Measurements from ENCODE around the gene VWF.

The VWF gene

DNA sequence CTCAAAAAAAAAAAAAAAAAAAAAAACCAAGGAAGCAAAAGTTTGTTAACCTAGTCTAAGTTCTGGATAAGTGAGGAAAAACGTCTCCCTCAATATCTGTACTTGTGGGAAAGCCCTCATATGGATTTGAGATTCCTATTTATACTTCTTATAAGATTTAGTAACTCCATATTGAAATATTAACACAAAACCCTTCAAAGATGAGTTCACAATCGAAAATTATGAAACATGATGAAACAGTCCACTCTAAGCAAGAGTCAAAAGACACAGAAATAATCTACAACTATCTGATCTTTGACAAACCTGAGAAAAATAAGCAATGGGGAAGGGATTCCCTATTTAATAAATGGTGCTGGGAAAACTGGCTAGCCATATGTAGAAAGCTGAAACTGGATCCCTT lies 25.2 kb downstream of the VWF start:
- Histone ChIP-seq H3K4me1 (peaks cover 0 to 16% (median 8%) of the 10 kb centered on the region in 10 experiments; a peak in 14 of 20 replicates), H3K27me3 (no peaks in the 10 kb centered on the region), H3K9ac (no peak overlapping the region), H3K4me3 (no peak overlapping the region), H3K36me3 (no peaks in the 10 kb centered on the region), H3K27ac (no peak overlapping the region), H4K20me1 (no peaks in the 10 kb centered on the region), H3K9me3 (replicated peaks in 1 of 11) (peaks cover 10 to 21% (median 13%) of the 10 kb centered on the region in 11 experiments), H3K4me2 (no peak overlapping the region)
- TF ChIP-seq Cebpa-rat (IDR thresholded peaks at IDR 0.05): no peak

DNA sequence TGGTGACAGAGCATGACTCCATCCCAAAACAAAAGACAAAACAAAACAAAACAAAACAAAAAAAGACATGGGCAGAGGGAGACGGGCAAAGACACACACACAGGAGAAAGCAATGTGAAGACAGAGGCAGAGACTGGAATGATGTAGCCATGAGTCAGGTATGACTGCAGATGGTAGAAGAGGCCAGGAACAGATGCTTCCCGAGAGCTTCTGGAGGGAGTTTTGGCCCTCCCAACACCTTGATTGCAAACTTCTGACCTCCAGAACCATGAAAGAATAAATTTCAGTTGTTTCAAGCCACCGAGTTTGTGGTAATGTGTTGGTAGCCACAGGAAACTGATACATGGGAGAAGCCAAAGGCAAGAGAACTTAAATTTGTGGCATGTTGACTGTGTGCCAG lies 27.1 kb downstream of the VWF start:
- H4K20me1 ChIP-seq: no peaks in the 10 kb centered on the region
- H3K36me3 ChIP-seq: no peaks in the 10 kb centered on the region
- peaks cover 10 to 21% (median 13%) of the 10 kb centered on the region in 11 experiments for H3K9me3 ChIP-seq (replicated peaks in 1 of 11)
- no peak for TF ChIP-seq Cebpa-rat (IDR thresholded peaks at IDR 0.05)
- peaks cover 0 to 21% (median 10%) of the 10 kb centered on the region in 10 experiments; a peak in 12 of 20 replicates for H3K4me1 ChIP-seq
- H3K4me3 ChIP-seq: no peak overlapping the region
- H3K9ac ChIP-seq: no peak overlapping the region
- peak overlapping the region in 4 of 11 experiments; percentile 1 to 24 (median 20); a peak in 3 of 22 replicates for H3K4me2 ChIP-seq
- no peak overlapping the region for H3K27ac ChIP-seq
- H3K27me3 ChIP-seq: no peaks in the 10 kb centered on the region

DNA sequence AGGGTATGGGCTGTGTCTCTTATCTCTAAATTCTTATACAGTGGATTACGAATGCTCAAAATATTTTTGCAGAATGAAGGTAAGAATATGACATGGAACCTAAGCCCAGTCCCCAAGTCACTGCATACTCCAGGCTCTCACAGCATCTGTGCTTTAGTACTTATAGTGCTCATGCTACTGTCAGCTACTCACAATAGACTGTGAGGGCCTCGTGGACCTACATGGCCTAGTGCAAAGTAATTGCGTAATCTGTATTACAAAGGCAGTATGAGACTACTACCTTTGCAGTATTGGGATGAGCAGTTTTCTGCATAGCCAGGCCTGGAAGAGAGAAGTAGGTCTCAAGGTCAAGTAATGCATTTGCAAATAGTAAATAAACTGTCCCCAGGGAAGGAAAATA lies 27.9 kb downstream of the VWF start:
- H4K20me1 ChIP-seq: no peaks in the 10 kb centered on the region
- no peak overlapping the region for H3K9ac ChIP-seq
- no peak overlapping the region for H3K4me3 ChIP-seq
- no peaks in the 10 kb centered on the region for H3K36me3 ChIP-seq
- H3K9me3 ChIP-seq (replicated peaks in 1 of 11): peaks cover 10 to 16% (median 13%) of the 10 kb centered on the region in 11 experiments
- H3K4me2 ChIP-seq: no peak overlapping the region
- TF ChIP-seq Cebpa-rat (IDR thresholded peaks at IDR 0.05): peak in 7 of 11 experiments; percentile 23 to 87 (median 61); a peak in 10 of 22 replicates
- H3K27ac ChIP-seq: no peak overlapping the region
- no peaks in the 10 kb centered on the region for H3K27me3 ChIP-seq
- peaks cover 0 to 22% (median 10%) of the 10 kb centered on the region in 10 experiments; a peak in 12 of 20 replicates for H3K4me1 ChIP-seq

DNA sequence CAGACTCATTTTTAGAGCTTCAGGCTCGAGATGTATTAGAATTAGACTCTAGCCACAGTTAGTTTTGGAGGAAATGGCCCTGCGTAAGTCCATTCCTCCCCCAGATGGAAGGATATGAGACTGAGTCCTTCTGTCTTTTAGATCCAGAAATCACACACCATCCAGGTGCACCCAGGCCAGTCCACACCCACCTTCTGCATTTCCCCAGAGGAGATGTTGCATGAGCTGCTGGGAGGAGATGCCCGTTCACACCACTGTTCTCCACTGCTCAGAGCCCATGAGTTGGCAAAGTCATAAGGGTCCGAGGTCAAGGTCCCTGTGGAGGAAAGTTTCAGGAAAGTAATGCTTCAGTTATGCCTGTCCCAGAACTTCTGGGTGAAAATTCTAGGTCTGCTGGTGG lies 29.2 kb downstream of the VWF start:
- H3K36me3 ChIP-seq: no peaks in the 10 kb centered on the region
- no peak overlapping the region for H3K9ac ChIP-seq
- no peaks in the 10 kb centered on the region for H3K27me3 ChIP-seq
- no peak for TF ChIP-seq Cebpa-rat (IDR thresholded peaks at IDR 0.05)
- peaks cover 0 to 22% (median 10%) of the 10 kb centered on the region in 10 experiments; a peak in 12 of 20 replicates for H3K4me1 ChIP-seq
- H3K4me2 ChIP-seq: no peak overlapping the region
- no peak overlapping the region for H3K4me3 ChIP-seq
- H3K27ac ChIP-seq: no peak overlapping the region
- no peaks in the 10 kb centered on the region for H4K20me1 ChIP-seq
- peaks cover 8 to 16% (median 12%) of the 10 kb centered on the region in 11 experiments for H3K9me3 ChIP-seq (replicated peaks in 1 of 11)

DNA sequence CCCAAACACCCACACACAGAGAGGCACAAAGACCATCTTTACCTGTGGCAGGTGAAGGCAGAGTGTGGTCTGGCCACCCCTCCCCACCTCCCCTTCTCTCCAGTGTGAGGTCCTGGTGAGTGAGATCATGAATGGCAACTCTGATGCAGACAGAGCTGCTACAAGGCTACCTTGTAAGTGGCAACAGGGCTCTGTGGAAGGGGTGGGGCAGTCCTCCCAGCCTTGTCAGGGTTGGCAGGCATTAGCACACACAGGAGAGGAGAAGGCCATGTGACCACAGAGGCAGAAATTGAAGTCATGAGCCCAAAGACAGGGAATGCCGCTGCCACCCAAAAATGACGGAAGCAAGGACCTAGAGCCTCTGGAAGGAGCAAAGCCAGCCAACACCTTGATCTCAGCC lies 30.7 kb downstream of the VWF start:
- peaks cover 0 to 29% (median 13%) of the 10 kb centered on the region in 10 experiments; a peak in 12 of 20 replicates for H3K4me1 ChIP-seq
- no peak overlapping the region for H3K4me3 ChIP-seq
- peak overlapping the region in 5 of 11 experiments; percentile 34 to 72 (median 49); a peak in 8 of 22 replicates for H3K4me2 ChIP-seq
- no peak overlapping the region for H3K9ac ChIP-seq
- no peaks in the 10 kb centered on the region for H4K20me1 ChIP-seq
- no peak overlapping the region; a peak in 1 of 22 replicates for H3K27ac ChIP-seq
- TF ChIP-seq Cebpa-rat (IDR thresholded peaks at IDR 0.05): no peak
- H3K9me3 ChIP-seq (replicated peaks in 1 of 11): peaks cover 1 to 8% (median 5%) of the 10 kb centered on the region in 11 experiments
- no peaks in the 10 kb centered on the region for H3K36me3 ChIP-seq
- no peaks in the 10 kb centered on the region for H3K27me3 ChIP-seq

DNA sequence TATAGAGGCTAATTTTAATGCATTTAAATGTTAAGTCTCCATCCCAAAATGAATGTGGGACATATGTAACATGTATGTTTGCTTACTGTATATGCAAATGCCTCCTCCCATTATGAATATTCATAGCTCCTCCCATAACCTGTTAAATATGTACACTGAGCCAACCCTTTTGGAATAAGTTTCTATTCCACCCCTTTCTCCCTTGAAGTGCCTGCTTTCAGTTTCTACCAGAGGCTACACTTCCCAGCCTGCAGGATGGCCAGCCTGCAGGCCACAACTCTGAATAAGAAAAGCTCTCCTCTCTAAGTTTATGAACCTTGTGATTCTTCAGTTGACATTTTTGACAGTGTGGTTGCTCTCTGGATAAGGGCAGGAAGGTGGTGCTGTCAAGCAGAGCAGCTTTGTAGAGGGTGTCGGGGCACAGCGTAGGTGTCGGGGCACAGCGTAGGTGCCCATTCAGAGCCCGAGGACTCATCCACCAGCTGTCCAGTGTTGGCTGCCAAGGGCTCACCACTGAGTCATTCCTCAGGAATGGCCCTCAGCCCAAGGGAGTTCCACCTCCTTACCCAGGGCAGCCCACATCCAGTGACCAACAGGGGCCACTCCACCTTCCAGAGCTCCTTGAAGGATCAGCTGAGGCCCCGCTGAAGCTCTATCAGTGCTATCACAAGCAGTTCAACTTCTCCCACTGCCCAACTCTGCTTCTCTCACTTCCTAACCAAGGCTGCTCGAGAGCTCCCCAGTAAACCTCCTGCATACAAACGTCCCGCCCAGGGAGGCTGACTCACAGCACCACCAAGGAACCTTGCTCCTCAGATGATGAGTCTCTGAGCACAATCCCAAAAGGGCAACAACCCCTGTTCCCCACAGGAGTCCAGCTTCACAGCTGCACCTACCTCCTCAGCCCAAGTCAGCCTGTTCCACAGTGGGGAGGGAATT lies 31.4 kb downstream of the VWF start:
- H3K4me1 ChIP-seq: peaks cover 0 to 35% (median 15%) of the 10 kb centered on the region in 10 experiments; a peak in 12 of 20 replicates
- H4K20me1 ChIP-seq: no peaks in the 10 kb centered on the region
- no peaks in the 10 kb centered on the region for H3K27me3 ChIP-seq
- TF ChIP-seq Cebpa-rat (IDR thresholded peaks at IDR 0.05): no peak
- peak overlapping the region in 5 of 11 experiments; percentile 34 to 72 (median 49); a peak in 9 of 22 replicates for H3K4me2 ChIP-seq
- no peaks in the 10 kb centered on the region for H3K36me3 ChIP-seq
- H3K9me3 ChIP-seq (replicated peaks in 1 of 11): peaks cover 0 to 1% (median 0%) of the 10 kb centered on the region in 11 experiments; a peak in 1 of 22 replicates
- no peak overlapping the region for H3K4me3 ChIP-seq
- no peak overlapping the region for H3K9ac ChIP-seq
- peak overlapping the region in 2 of 11 experiments; percentile 24 to 33; a peak in 3 of 22 replicates for H3K27ac ChIP-seq

DNA sequence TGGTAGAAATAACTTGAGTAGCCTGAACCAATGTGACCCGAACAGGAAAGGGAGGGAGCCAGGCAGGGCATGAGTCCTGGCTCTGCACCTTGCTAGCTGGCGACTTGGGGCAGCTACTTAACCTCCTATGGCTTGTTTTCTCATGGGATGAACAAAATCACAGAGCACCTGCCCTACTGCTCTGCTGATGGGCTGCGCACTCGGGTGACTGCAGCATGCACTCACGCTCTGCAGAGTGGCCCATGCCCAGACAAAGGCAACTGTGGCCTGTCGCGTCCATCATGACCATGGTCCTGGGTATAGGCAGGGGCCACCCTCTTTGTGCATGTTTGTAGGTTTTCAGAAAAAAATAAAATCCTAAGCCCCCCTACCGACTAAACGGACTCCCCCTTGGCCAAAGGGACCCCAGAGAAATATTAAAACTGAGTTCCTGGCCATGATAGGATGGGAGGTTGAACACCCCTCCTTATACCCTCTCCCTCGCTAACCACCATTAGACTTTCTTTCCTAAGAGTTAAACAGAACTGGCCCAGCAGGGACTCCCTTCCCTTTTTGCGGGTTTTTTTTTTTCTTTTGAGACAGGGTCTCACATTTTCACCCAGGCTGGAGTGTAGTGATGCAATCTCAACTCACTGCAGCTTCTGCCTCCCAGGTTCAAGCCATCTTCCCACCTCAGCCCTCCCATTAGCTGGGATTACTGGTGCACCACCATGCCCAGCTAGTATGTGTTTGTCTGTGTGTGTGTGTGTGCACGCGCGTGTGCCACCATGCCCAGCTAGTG lies 32.5 kb downstream of the VWF start:
- no peaks in the 10 kb centered on the region for H3K36me3 ChIP-seq
- no peak overlapping the region for H3K4me3 ChIP-seq
- no peak overlapping the region for H3K27ac ChIP-seq
- TF ChIP-seq Cebpa-rat (IDR thresholded peaks at IDR 0.05): no peak
- H3K27me3 ChIP-seq: no peaks in the 10 kb centered on the region
- no peak overlapping the region for H3K4me2 ChIP-seq
- no peaks in the 10 kb centered on the region for H3K9me3 ChIP-seq (replicated peaks in 1 of 11)
- no peaks in the 10 kb centered on the region for H4K20me1 ChIP-seq
- H3K9ac ChIP-seq: no peak overlapping the region
- peaks cover 0 to 29% (median 9%) of the 10 kb centered on the region in 10 experiments; a peak in 10 of 20 replicates for H3K4me1 ChIP-seq

DNA sequence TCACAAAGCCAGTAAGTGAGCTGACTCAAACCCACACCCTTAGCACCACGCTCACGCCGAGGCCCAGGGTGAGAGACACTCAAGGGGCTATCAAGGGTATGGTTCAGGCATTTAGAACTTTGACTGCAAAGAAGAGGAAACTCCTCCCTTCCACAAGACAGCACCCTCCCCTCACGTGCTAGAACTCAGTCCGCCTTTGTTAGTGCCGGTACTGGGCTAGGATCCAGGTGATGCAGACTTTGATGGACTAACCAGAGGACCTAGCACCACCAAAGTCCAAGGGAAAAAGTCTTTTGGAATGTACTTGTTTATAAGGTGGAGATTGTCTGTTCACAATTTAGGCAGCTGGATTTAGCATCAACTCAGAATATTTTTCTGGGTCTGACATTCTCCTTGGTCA lies 33.7 kb downstream of the VWF start:
- no peaks in the 10 kb centered on the region for H4K20me1 ChIP-seq
- H3K9ac ChIP-seq: no peak overlapping the region
- no peak overlapping the region for H3K4me2 ChIP-seq
- no peaks in the 10 kb centered on the region for H3K36me3 ChIP-seq
- no peak overlapping the region for H3K27ac ChIP-seq
- H3K4me3 ChIP-seq: no peak overlapping the region
- H3K9me3 ChIP-seq (replicated peaks in 1 of 11): no peaks in the 10 kb centered on the region
- H3K27me3 ChIP-seq: no peaks in the 10 kb centered on the region
- no peak for TF ChIP-seq Cebpa-rat (IDR thresholded peaks at IDR 0.05)
- peaks cover 0 to 29% (median 9%) of the 10 kb centered on the region in 10 experiments; a peak in 10 of 20 replicates for H3K4me1 ChIP-seq

All from BLaER1 treated with 17β-estradiol and CSF1 and Interleukin-3, amounts not matched to agents 10 nM and 100 nM (cell line).